ENCODE results near the gene PDZK1IP1.

Gene PDZK1IP1

GRCh38 chr1:47213230-47213963 is 23.6 kb upstream of the PDZK1IP1 start:
- H3K79me2 ChIP-seq (ENCODE audit: insufficient read depth, low read length), result no peaks in the 10 kb centered on the region
- no peaks in the 10 kb centered on the region for H3K9me3 ChIP-seq (ENCODE audit: insufficient read depth, low read length)
- H3K4me2 ChIP-seq (ENCODE audit: low read depth, low read length, poor library complexity, severe bottlenecking), result no peak overlapping the region
- H4K20me1 ChIP-seq (ENCODE audit: low read depth, low read length), result no peaks in the 10 kb centered on the region
- no peaks in the 10 kb centered on the region for H3K27me3 ChIP-seq (ENCODE audit: low read length)
- H3K9me2 ChIP-seq (replicated peaks; ENCODE audit: insufficient read depth, low read length), result no peaks in the 10 kb centered on the region
- no peaks in the 10 kb centered on the region for H3K36me3 ChIP-seq (ENCODE audit: low read length)
- TF ChIP-seq EZH2phosphoT487 (conservative IDR thresholded peaks at IDR 0.05; ENCODE audit: low read length), result no peak
- no peak for TF ChIP-seq CTCF (IDR thresholded peaks at IDR 0.05; ENCODE audit: insufficient read depth, low read length, poor library complexity, severe bottlenecking)
- H3K9ac ChIP-seq (ENCODE audit: low read length), result no peak overlapping the region
- H3K4me3 ChIP-seq (ENCODE audit: insufficient read depth, low read length, poor library complexity, severe bottlenecking), result no peak overlapping the region
- no peaks in the 10 kb centered on the region for H3F3A ChIP-seq (ENCODE audit: insufficient read depth)
- H3K27ac ChIP-seq (ENCODE audit: low read depth, low read length), result no peak overlapping the region
- no peak overlapping the region for H2AFZ ChIP-seq (ENCODE audit: low read depth, low read length, severe bottlenecking)

GRCh38 chr1:47212636-47213229 is 22.9 kb upstream of the PDZK1IP1 start:
- H3K4me3 ChIP-seq (ENCODE audit: insufficient read depth, low read length, poor library complexity, severe bottlenecking), result no peak overlapping the region
- H3F3A ChIP-seq (ENCODE audit: insufficient read depth), result no peaks in the 10 kb centered on the region
- H3K27me3 ChIP-seq (ENCODE audit: low read length), result no peaks in the 10 kb centered on the region
- no peaks in the 10 kb centered on the region for H4K20me1 ChIP-seq (ENCODE audit: low read depth, low read length)
- no peaks in the 10 kb centered on the region for H3K79me2 ChIP-seq (ENCODE audit: insufficient read depth, low read length)
- no peak overlapping the region for H2AFZ ChIP-seq (ENCODE audit: low read depth, low read length, severe bottlenecking)
- H3K36me3 ChIP-seq (ENCODE audit: low read length), result no peaks in the 10 kb centered on the region
- no peaks in the 10 kb centered on the region for H3K9me3 ChIP-seq (ENCODE audit: insufficient read depth, low read length)
- TF ChIP-seq CTCF (IDR thresholded peaks at IDR 0.05; ENCODE audit: insufficient read depth, low read length, poor library complexity, severe bottlenecking) (no peak), EZH2phosphoT487 (conservative IDR thresholded peaks at IDR 0.05; ENCODE audit: low read length) (no peak)
- H3K9ac ChIP-seq (ENCODE audit: low read length), result no peak overlapping the region
- H3K4me2 ChIP-seq (ENCODE audit: low read depth, low read length, poor library complexity, severe bottlenecking), result no peak overlapping the region
- no peak overlapping the region for H3K27ac ChIP-seq (ENCODE audit: low read depth, low read length)
- H3K9me2 ChIP-seq (replicated peaks; ENCODE audit: insufficient read depth, low read length), result no peaks in the 10 kb centered on the region

- Histone ChIP-seq H3K4me3 (ENCODE audit: insufficient read depth, low read length, poor library complexity, severe bottlenecking) (no peak overlapping the region), H3K27ac (ENCODE audit: low read depth, low read length) (no peak overlapping the region), H3K9ac (ENCODE audit: low read length) (no peak overlapping the region), H3F3A (ENCODE audit: insufficient read depth) (no peaks in the 10 kb centered on the region), H2AFZ (ENCODE audit: low read depth, low read length, severe bottlenecking) (no peak overlapping the region), H4K20me1 (ENCODE audit: low read depth, low read length) (no peaks in the 10 kb centered on the region), H3K79me2 (ENCODE audit: insufficient read depth, low read length) (no peaks in the 10 kb centered on the region), H3K9me3 (ENCODE audit: insufficient read depth, low read length) (no peaks in the 10 kb centered on the region), H3K27me3 (ENCODE audit: low read length) (no peaks in the 10 kb centered on the region), H3K9me2 (replicated peaks; ENCODE audit: insufficient read depth, low read length) (no peaks in the 10 kb centered on the region), H3K4me2 (ENCODE audit: low read depth, low read length, poor library complexity, severe bottlenecking) (no peak overlapping the region), H3K36me3 (ENCODE audit: low read length) (no peaks in the 10 kb centered on the region)
- TF ChIP-seq EZH2phosphoT487 (conservative IDR thresholded peaks at IDR 0.05; ENCODE audit: low read length), result no peak
- no peak for TF ChIP-seq CTCF (IDR thresholded peaks at IDR 0.05; ENCODE audit: insufficient read depth, low read length, poor library complexity, severe bottlenecking)
Observed at GRCh38 chr1:47211796-47212269, 22.0 kb upstream of the PDZK1IP1 start.

Measured in SU-DHL-6 (cell line).